ENCODE data around the gene TBC1D4.
"Not testable (repeated sequence)": the region's sequence is repeated elsewhere in the genome, so short reads cannot be mapped to it uniquely, and the experiment has no call there.

Gene TBC1D4

DNA sequence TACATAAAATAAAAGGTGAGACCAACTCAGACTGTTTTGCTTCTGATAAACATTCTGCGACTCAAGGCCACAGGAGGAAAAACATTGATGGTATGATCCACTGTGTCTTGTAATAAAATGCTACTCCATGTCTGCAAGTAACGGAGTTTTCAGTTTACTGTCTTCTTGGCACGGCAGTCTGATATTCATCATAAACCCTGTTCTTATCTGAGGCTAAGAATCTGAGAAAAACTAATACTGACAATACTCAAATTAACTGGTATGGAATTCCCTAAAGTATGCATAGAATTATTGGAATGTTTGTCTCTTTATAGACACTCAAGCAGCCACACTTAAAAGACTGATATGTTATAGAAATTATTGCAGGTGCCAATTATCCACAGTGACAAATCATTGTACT lies 125.5 kb downstream of the TBC1D4 start:
- DNase-seq (ENCODE audit: low read depth): no peak

GRCh38 chr13:75355609-75356008 lies 126.4 kb downstream of the TBC1D4 start:
- DNase-seq (ENCODE audit: low read depth): no peak

- no peak for DNase-seq (ENCODE audit: low read depth)
Observed at GRCh38 chr13:75353781-75354193, 128.2 kb downstream of the TBC1D4 start.

- no peak for DNase-seq (ENCODE audit: low read depth)
Observed at GRCh38 chr13:75352641-75353327, 129.2 kb downstream of the TBC1D4 start.

GRCh38 chr13:75351538-75351937 lies 130.4 kb downstream of the TBC1D4 start:
- DNase-seq (ENCODE audit: low read depth): not testable (repeated sequence)

DNA sequence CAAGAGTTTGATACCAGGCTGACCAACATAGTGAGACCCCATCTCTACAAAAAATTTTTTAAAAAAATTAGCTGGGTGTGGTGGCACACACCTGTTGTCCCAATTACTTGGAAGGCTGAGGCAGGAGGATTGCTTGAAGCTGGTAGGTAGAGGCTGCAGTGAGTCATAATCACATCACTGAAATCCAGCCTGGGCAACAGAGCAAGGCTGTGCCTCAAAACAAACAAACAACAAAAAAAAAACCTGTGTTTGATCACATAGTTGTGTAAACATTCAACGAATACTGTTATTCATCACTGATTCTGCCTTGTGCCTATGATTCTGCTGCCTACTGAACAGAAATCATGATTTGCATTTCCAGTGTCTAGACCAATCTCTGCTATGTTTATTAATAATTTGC lies 134.0 kb downstream of the TBC1D4 start:
- DNase-seq (ENCODE audit: low read depth): no peak

DNA sequence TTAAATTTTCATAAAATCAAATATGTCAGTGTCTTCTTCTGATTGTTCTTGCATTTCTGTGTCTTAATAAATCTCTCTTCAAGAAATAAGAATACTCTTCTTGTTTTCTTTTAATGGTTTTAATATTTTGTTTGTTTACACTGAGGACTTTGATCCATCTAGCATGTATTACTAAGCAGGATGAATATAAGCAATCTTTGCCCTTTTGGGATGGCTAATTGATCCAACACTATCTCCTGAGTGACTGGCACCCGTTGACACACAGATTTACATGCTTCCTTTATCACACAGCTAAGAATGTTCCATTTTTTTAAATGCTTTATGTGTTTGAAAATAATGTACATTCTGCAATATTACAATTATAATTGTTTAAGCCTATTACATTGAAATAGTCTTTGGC lies 134.5 kb downstream of the TBC1D4 start:
- no peak for DNase-seq (ENCODE audit: low read depth)

DNA sequence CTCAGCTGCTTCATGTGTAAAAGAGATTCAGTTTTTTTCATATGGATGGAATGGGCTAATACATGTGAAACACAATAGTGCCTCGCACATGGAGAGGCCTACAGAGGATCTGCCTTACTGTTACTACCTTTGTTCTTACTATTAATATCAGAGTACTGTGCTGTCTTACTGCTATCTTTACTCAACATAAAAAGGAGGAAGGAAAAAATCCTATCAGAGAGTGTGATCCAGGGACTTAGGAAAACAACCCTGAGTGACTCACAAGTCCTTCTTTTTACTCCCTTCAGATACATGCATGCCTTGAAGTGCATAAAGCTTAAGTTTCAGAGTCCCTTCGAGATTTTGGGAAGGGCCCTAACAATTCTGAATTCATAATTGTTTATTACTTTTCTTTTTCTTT lies 136.8 kb downstream of the TBC1D4 start:
- no peak for DNase-seq (ENCODE audit: low read depth)

DNA sequence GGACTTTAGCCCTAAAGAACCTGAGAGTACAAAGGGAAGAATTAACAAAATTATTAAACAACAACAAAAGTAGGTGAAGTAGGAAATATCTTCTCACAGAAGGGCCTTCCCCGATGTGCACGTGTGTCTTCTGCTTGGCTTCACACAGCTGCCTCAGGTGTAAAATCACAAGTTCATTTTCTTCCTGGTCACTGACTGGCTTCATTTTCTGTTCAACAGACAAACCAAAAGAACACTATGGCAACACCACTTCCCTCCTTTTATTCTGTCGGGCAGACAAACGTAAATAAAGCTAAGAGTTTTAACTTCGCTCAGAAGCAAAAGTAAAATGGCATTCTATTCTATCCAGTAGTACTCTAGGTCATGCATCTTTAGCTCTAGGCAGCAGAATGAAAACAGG lies 140.9 kb downstream of the TBC1D4 start:
- DNase-seq (ENCODE audit: low read depth): no peak

DNA sequence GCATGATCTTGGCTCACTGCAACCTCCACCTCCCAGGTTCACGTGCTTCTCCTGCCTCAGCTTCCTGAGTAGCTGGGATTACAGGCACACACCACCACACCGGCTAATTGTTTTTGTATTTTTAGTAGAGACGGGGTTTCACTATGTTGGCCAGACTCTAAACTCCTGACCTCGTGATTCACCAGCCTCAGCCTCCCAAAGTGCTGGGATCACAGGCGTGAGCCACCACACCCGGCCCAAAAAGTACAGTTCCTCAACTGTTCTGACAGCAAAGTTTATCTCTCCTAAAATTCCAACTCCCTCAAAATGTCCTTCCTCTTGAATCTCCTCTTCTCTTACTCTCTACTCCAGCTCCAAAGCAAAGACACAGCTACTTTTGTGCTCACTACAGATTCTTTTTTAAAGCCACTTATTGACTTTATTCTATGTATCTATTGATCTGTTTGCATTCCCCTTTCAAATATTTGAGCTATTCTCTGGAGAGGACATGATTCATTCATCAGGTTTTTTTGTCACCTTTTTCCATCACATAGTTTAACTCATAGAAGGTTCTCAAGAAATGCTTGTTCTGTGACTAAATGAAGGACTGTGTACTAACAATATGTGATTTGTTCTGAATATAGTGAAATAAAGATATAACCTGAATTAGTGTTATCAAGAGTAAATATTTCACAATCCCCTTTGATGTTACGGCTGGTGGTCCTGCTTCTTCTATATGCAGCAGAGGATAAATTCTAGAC lies 142.2 kb downstream of the TBC1D4 start:
- DNase-seq (ENCODE audit: low read depth): no peak

- no peak for DNase-seq (ENCODE audit: low read depth)
Observed at GRCh38 chr13:75334634-75335447, 147.1 kb downstream of the TBC1D4 start.

DNA sequence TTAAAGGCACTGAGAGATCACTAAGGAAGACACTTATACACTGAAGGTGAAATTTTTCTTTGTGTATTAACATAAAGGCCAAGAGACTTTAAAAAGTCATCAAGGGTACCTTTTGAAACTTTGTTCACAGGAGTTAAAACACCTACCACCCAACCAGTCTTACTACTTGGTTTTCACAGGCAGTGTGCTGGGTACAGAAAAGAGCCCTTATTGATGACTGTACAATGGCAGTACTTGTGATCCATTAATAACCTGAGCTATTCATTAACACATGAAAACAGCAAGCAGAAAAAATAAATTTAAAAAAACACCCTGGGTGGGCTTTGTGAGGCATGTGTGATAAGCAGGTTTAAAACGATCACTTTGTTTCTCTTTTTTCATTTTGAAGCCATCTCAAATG lies 148.9 kb downstream of the TBC1D4 start:
- DNase-seq (ENCODE audit: low read depth): no peak

DNA sequence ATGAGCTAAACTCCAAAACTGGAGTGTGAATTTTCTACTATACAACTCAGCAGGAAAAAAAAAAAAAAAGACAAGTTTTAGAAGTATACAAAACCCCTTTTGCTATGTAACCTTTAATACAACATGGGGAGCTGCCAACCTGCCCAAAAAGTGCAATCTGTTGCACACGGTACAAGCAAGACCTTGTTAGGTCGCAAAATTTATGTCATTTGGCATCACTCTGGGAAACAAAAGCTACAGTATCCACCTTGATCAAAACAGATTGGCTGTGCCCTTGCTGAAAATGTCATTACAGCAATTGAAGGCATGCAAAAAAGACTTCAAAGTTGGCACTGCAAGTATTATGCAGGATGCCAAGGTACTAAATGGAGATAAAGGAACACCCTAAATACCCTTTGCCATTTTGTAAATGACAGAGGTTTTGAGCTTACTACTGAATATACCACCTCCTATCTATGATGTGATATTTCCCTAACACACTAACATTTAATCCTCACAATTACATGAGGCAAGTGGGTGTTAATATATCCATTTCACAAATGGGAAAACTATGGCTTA lies 150.1 kb downstream of the TBC1D4 start:
- no peak for DNase-seq (ENCODE audit: low read depth)

GRCh38 chr13:75330770-75331169 lies 151.2 kb downstream of the TBC1D4 start:
- DNase-seq (ENCODE audit: low read depth): no peak

- DNase-seq (ENCODE audit: low read depth): no peak
Observed at GRCh38 chr13:75329723-75330122, 152.2 kb downstream of the TBC1D4 start.

DNA sequence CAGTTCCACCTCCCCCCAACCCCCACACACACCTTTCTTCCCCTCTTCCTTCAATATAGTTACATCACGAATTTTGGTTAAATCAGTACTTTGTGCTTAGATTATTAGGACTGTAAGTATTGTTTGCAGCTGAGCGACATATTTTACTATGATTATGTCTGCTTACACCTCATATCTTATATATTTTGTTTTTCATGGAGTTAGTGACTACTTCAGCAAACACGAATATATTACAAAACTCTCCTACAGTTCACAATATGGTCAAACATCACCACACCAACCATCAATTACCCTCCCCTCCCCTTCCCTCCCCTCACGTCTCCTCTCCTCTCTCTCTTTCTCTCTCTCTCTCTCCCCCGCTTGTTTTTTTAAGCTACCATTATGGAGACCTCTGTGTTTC lies 152.9 kb downstream of the TBC1D4 start:
- DNase-seq (ENCODE audit: low read depth): no peak

DNA sequence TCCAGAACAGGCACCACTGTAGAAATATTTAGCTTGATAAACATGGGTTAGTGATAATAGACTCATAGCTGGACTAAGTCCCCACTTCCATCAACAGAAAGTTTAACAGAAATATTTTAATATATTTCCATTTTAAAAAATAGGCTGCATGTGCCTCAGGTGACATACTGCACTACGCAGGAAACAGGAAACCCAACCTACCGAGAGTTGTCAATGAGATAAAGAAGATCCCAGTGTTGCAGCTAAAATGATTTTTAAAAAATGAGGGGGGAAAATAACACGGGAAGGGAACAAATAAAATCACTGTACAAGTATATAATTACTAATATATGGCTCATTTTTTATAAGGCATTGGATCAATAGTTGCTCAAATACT lies 154.8 kb downstream of the TBC1D4 start:
- DNase-seq (ENCODE audit: low read depth): no peak

GRCh38 chr13:75326173-75327134 lies 155.5 kb downstream of the TBC1D4 start:
- no peak for DNase-seq (ENCODE audit: low read depth)

- no peak for DNase-seq (ENCODE audit: low read depth)
Observed at GRCh38 chr13:75325711-75326110, 156.3 kb downstream of the TBC1D4 start.

GRCh38 chr13:75324413-75324940 lies 157.5 kb downstream of the TBC1D4 start:
- no peak for DNase-seq (ENCODE audit: low read depth)

- DNase-seq (ENCODE audit: low read depth): no peak
Observed at GRCh38 chr13:75321084-75321483, 160.9 kb downstream of the TBC1D4 start.

All from GM04503 (cell line).